Osteocyte (in vitro differentiated cells): ENCODE measurements around the gene SORL1-AS1.

Experiments used
- DNase-seq: peaks from one replicate; pipeline ENCODE4 v3.0.0; 2021; ENCODE audit warnings: mixed read lengths; ENCODE audit not compliant: unreplicated experiment; ENCODE audit errors: extremely low spot score
- H3K27ac Mint-ChIP-seq: one replicate; pipeline ENCODE4 v1.8.0; 2021; ENCODE audit warnings: mild to moderate bottlenecking, mixed read lengths; ENCODE audit not compliant: unreplicated experiment
- H3K27me3 Mint-ChIP-seq: one replicate; pipeline ENCODE4 v1.8.0; 2021; ENCODE audit warnings: mixed read lengths; ENCODE audit not compliant: unreplicated experiment
- H3K36me3 Mint-ChIP-seq: one replicate; pipeline ENCODE4 v1.8.0; 2021; ENCODE audit warnings: mixed read lengths; ENCODE audit not compliant: unreplicated experiment
- H3K4me1 Mint-ChIP-seq: one replicate; pipeline ENCODE4 v1.8.0; 2021; ENCODE audit warnings: mixed read lengths; ENCODE audit not compliant: unreplicated experiment
- H3K4me3 Mint-ChIP-seq: one replicate; pipeline ENCODE4 v1.8.0; 2021; ENCODE audit warnings: mild to moderate bottlenecking, moderate library complexity, mixed read lengths; ENCODE audit not compliant: unreplicated experiment
- H3K9me3 Mint-ChIP-seq: one replicate; pipeline ENCODE4 v1.8.0; 2021; ENCODE audit warnings: mixed read lengths; ENCODE audit not compliant: unreplicated experiment
- TF ChIP-seq, protein P1 (sequence below): fragments of 200-600 bp; sonication (generic); IDR thresholded peaks from 2 replicates; pipeline ENCODE4 v1.5.0; 2021; ENCODE audit warnings: antibody characterized with exemption, mild to moderate bottlenecking, moderate library complexity

SORL1-AS1 gene

DNA sequence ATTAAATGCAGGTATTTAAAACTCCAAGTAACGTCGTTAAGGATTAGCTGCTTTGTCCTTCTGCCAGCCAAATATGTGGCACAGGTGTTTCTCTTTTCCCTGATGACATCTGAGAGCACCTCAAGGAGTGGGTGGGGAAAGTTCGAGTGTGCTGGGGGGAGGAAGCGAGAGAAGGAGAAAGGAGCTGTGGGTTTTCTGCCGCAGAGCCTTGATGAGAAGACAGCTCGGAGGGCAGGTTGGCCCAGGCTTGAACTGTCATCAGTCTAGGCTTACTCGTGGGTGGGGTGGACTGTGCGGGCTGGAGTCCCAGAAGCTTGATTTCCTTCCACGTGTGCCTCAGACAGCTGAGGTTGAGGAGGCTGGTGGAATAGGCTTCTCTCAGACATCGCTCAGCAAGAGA, 15.2 kb upstream of the SORL1-AS1 start:
- TF ChIP-seq, protein P1, sequence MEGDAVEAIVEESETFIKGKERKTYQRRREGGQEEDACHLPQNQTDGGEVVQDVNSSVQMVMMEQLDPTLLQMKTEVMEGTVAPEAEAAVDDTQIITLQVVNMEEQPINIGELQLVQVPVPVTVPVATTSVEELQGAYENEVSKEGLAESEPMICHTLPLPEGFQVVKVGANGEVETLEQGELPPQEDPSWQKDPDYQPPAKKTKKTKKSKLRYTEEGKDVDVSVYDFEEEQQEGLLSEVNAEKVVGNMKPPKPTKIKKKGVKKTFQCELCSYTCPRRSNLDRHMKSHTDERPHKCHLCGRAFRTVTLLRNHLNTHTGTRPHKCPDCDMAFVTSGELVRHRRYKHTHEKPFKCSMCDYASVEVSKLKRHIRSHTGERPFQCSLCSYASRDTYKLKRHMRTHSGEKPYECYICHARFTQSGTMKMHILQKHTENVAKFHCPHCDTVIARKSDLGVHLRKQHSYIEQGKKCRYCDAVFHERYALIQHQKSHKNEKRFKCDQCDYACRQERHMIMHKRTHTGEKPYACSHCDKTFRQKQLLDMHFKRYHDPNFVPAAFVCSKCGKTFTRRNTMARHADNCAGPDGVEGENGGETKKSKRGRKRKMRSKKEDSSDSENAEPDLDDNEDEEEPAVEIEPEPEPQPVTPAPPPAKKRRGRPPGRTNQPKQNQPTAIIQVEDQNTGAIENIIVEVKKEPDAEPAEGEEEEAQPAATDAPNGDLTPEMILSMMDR: no peak
- no peak overlapping the region for H3K27ac Mint-ChIP-seq
- H3K4me3 Mint-ChIP-seq: no peak overlapping the region
- peaks cover 52% of the 10 kb centered on the region for H3K4me1 Mint-ChIP-seq
- H3K9me3 Mint-ChIP-seq: no peaks in the 10 kb centered on the region
- H3K36me3 Mint-ChIP-seq: no peaks in the 10 kb centered on the region
- H3K27me3 Mint-ChIP-seq: no peaks in the 10 kb centered on the region
- no peak for DNase-seq

DNA sequence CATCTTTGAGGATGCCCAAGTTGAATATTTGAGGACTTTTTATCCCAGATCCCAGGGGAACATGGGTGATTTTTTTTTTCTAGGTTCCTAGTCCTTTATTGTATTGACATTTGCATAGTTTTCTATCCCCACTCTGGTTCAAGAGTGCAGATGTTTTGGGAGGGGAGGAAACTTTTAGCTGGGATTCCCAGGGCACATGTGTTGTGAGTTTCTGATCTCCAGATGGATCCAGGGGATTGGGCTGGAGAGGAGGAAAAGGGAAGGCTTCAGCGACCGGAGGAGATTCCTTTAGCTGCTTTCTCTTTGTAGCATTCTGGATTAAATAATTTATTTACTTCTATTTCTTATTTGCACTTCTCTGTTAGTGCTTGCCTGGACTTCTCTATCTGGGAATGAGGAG, 14.7 kb upstream of the SORL1-AS1 start:
- TF ChIP-seq, protein P1: no peak
- no peaks in the 10 kb centered on the region for H3K27me3 Mint-ChIP-seq
- no peaks in the 10 kb centered on the region for H3K36me3 Mint-ChIP-seq
- H3K4me1 Mint-ChIP-seq: peaks cover 50% of the 10 kb centered on the region
- H3K9me3 Mint-ChIP-seq: no peaks in the 10 kb centered on the region
- H3K4me3 Mint-ChIP-seq: no peak overlapping the region
- no peak overlapping the region for H3K27ac Mint-ChIP-seq
- no peak for DNase-seq

DNA sequence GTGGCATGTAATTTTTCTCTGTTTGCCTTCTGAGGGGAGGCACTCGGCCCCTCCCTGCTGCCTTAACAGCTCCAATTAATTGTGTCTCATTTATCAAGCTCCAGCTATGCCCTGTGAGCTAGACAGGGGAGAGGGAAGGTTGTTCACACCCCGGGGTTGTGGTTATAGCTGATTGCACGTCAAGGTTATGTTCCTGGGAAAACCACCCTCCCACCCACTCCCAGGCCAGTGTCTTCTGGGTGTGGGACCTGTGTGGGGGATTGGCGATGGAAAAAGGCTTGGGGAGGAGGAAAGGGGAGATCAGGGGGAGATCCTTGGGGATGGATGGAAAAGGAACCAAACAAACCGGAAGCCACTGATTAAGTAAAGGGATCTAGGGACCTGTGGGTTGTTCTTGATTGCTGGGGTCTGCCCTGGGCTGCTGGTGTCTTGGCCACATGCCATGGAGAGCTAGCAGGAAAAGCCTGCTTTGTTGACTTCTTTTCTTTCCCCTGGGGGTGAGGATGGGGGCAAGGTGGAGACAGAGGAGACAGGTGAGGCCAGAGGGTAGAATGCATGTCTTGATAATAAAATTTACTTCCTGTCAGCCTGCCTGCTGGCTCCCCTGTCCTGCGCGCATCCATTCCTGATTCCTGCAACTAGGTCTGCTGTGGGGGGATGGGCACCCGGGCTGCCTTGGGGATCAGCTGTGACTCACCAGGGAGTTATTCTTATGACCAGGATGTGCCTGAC, 13.5 kb upstream of the SORL1-AS1 start:
- no peaks in the 10 kb centered on the region for H3K36me3 Mint-ChIP-seq
- peak; percentile 89 for DNase-seq
- no peaks in the 10 kb centered on the region for H3K9me3 Mint-ChIP-seq
- TF ChIP-seq, protein P1: no peak
- H3K4me1 Mint-ChIP-seq: peaks cover 50% of the 10 kb centered on the region
- no peaks in the 10 kb centered on the region for H3K27me3 Mint-ChIP-seq
- no peak overlapping the region for H3K4me3 Mint-ChIP-seq
- H3K27ac Mint-ChIP-seq: peak overlapping the region; percentile 71

DNA sequence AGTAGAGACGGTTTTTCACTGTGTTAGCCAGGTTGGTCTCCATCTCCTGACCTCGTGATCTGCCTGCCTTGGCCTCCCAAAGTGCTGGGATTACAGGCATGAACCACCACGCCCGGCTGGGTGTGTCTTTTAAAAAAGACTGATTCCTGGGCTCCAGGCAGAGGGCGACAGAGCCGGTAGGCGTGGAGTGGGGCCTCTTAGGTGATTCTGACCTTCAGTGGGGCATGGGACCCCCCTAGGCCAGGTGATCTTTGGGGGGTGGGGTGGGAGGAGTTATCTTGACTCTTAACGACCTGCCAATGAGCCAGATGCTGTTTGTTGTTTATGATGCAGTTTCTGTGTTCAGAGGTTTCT, 12.9 kb upstream of the SORL1-AS1 start:
- Mint-ChIP-seq H3K36me3 (no peaks in the 10 kb centered on the region), H3K4me3 (no peak overlapping the region), H3K4me1 (peaks cover 50% of the 10 kb centered on the region), H3K9me3 (no peaks in the 10 kb centered on the region), H3K27ac (peak overlapping the region; percentile 71), H3K27me3 (no peaks in the 10 kb centered on the region)
- no peak for DNase-seq
- TF ChIP-seq, protein P1: no peak

DNA sequence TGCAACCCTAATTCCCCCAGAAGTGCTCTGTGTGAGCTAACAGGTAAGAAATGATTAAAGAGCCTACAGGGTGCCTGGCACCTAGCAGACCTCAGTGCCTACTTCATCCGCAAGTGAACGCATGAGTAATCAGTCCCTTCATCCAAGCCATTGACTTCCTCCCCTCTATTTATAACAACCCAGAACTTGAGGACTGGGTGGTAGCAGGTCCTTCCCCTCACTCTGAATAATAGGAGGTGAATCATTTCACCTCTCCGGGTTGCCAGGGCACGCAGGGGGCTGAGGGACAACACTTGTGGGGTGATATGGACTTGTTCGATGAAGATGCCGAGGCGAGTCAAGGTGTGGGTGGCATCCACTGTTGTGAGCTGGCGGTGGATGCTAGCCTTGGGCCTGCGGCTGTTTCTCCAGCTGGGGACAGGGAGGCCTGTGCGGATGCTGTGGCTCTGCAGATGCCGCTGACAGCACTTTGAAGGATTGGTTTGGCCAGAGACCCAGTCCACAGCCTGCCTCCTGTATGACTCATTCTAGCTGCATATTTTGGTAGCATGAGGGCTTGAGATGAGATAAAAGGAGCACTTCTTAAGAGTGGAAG, 11.7 kb upstream of the SORL1-AS1 start:
- H3K27me3 Mint-ChIP-seq: no peaks in the 10 kb centered on the region

More for the DNA sequence above, 11.7 kb upstream of the SORL1-AS1 start:
- no peaks in the 10 kb centered on the region for H3K9me3 Mint-ChIP-seq
- H3K36me3 Mint-ChIP-seq: no peaks in the 10 kb centered on the region
- peaks cover 44% of the 10 kb centered on the region for H3K4me1 Mint-ChIP-seq
- no peak overlapping the region for H3K4me3 Mint-ChIP-seq
- TF ChIP-seq, protein P1: no peak
- H3K27ac Mint-ChIP-seq: no peak overlapping the region
- no peak for DNase-seq
